HepG2 (cell line): ENCODE results near the gene MPPE1. TPM values are rescaled to one million over a fixed set of nuclear protein-coding genes. Genes with fewer than 3 reads are reported as not detected.

ENCODE experiments used
- ATAC-seq: fragments of 200-7000 bp; cut with Tn5 transposase; 3 replicates; pipeline ENCODE4 v1.9.1; 2020; ENCODE audit warnings: mild to moderate bottlenecking, moderate library complexity
- BruUV-seq: library from RNA; stranded (reverse); fragments of 400-500 nt; replicated peaks from 2 replicates; lab custom pipeline; 2021; lab: Mats Ljungman, UMichigan
- CTCF ChIA-PET: fragments of 300-600 bp; formaldehyde crosslinking; extraction: SDS; loops from one replicate; lab custom pipeline; 2021; ENCODE audit warnings: low total read pairs, inconsistent platforms, low intra/inter-chr PET ratio; lab: Yijun Ruan, JAX
- POLR2A ChIA-PET: fragments of 350-600 bp; sonication (Branson Sonifier 250); formaldehyde crosslinking; loops from one replicate; lab custom pipeline; 2020; ENCODE audit warnings: antibody characterized with exemption, inconsistent platforms; lab: Yijun Ruan, JAX
- DNase-seq: peaks from one replicate; pipeline ENCODE4 v3.0.0-alpha.2; 2015; ENCODE audit warnings: low spot score
- FAIRE-seq: peaks from 3 replicates; lab custom pipeline; 2011; peaks lifted over from hg19 to GRCh38; lab: Jason Lieb, UNC
- H2AFZ ChIP-seq: one replicate; pipeline ENCODE4 v1.6.1; 2011; ENCODE audit warnings: low read length, inconsistent platforms
- H3K27ac ChIP-seq: fragments of 300-600 bp; 3 replicates; pipeline ENCODE4 v1.8.0; 2011; ENCODE audit warnings: mixed run types, mild to moderate bottlenecking, mixed read lengths, low read length, inconsistent platforms; ENCODE audit not compliant: insufficient read depth; ENCODE audit errors: extremely low read length
- H3K27me3 ChIP-seq, 2 experiments: fragments of 200-600 bp in 1 of 2; 2 replicates in 1 of 2; 3 replicates in 1 of 2; pipeline versions ENCODE4 v1.6.0 to v1.8.0; 2011; ENCODE audit warnings: low read length in 2 of 2, mild to moderate bottlenecking in 2 of 2, moderate library complexity in 2 of 2, inconsistent platforms in 1 of 2; ENCODE audit not compliant: insufficient read depth in 2 of 2, control insufficient read depth in 1 of 2
- H3K36me3 ChIP-seq, 2 experiments: fragments of 200-600 bp in 1 of 2; replicated peaks in 1 of 2; 2 replicates in 1 of 2; 3 replicates in 1 of 2; pipeline versions ENCODE4 v1.5.1 to v1.8.0; 2011; ENCODE audit warnings: low read length in 2 of 2, inconsistent platforms in 1 of 2; ENCODE audit not compliant: insufficient read depth in 2 of 2, control insufficient read depth in 1 of 2
- H3K4me1 ChIP-seq: 2 replicates; pipeline ENCODE4 v1.5.1; 2012; ENCODE audit warnings: low read length, inconsistent platforms; ENCODE audit not compliant: insufficient read depth
- H3K4me2 ChIP-seq: 2 replicates; pipeline ENCODE4 v1.6.0; 2011; ENCODE audit warnings: low read depth, low read length, inconsistent platforms
- H3K4me3 ChIP-seq, 3 experiments: fragments of 200-600 bp in 1 of 3; sonication (generic), shearing (Covaris generic) in 1 of 3; replicated peaks in 1 of 3; 2 replicates each; pipeline ENCODE4 v1.5.1; 2011 to 2016; ENCODE audit warnings: low read length in 3 of 3, inconsistent platforms in 2 of 3, low read depth in 2 of 3, mild to moderate bottlenecking in 2 of 3, control low read depth in 1 of 3, mixed read lengths in 1 of 3; ENCODE audit not compliant: insufficient read depth in 1 of 3
- H3K79me2 ChIP-seq: one replicate; pipeline ENCODE4 v1.6.1; 2011; ENCODE audit warnings: low read length, inconsistent platforms; ENCODE audit not compliant: insufficient read depth
- H3K9ac ChIP-seq: 2 replicates; pipeline ENCODE4 v1.6.0; 2011; ENCODE audit warnings: mild to moderate bottlenecking, low read depth, low read length, inconsistent platforms; ENCODE audit not compliant: insufficient read depth
- H3K9me3 ChIP-seq: 2 replicates; pipeline ENCODE4 v1.5.1; 2012; ENCODE audit warnings: mild to moderate bottlenecking, low read length
- H4K20me1 ChIP-seq: 2 replicates; pipeline ENCODE4 v1.6.0; 2011; ENCODE audit warnings: inconsistent platforms, mild to moderate bottlenecking, low read length, moderate library complexity; ENCODE audit not compliant: insufficient read depth
- ATF7 ChIP-seq, 2 experiments: fragments of 450-650 bp in 1 of 2; sonication (generic) in 1 of 2; formaldehyde crosslinking in 1 of 2; IDR thresholded peaks; 2 replicates each; pipeline versions ENCODE4 v1.4.0 to v1.6.1; 2016 to 2020; ENCODE audit warnings: antibody characterized with exemption in 1 of 2, mild to moderate bottlenecking in 1 of 2, missing genetic modification reagents in 1 of 2
- CENPT ChIP-seq: sonication (generic); formaldehyde crosslinking; IDR thresholded peaks from 2 replicates; pipeline ENCODE4 v1.8.0; 2022; ENCODE audit warnings: low read depth, mild to moderate bottlenecking, moderate library complexity, missing genetic modification reagents
- CREB1 ChIP-seq, 2 experiments: fragments of 450-650 bp in 1 of 2; IDR thresholded peaks; 2 replicates each; pipeline ENCODE4 v1.6.1; 2016 to 2017; ENCODE audit warnings: control low read depth in 1 of 2, mild to moderate bottlenecking in 1 of 2, missing compliant biosample characterization in 1 of 2, missing genetic modification characterization in 1 of 2
- DPF2 ChIP-seq: sonication (generic); formaldehyde crosslinking; IDR thresholded peaks from 2 replicates; pipeline ENCODE4 v1.4.0; 2020; ENCODE audit warnings: mild to moderate bottlenecking, low read depth, missing genetic modification reagents, borderline replicate concordance
- LCORL ChIP-seq, 2 experiments: fragments of 450-650 bp in 1 of 2; sonication (generic) in 1 of 2; formaldehyde crosslinking in 1 of 2; IDR thresholded peaks; 2 replicates each; pipeline versions ENCODE4 v1.5.0 to v1.6.1; 2017 to 2020; ENCODE audit warnings: antibody characterized with exemption in 1 of 2, missing genetic modification reagents in 1 of 2
- YEATS2 ChIP-seq: sonication (generic); formaldehyde crosslinking; IDR thresholded peaks from 2 replicates; pipeline ENCODE4 v1.4.0; 2020; ENCODE audit warnings: missing genetic modification reagents, borderline replicate concordance
- ZNF335 ChIP-seq: sonication (generic); formaldehyde crosslinking; IDR thresholded peaks from 2 replicates; pipeline ENCODE4 v1.4.0; 2020; ENCODE audit warnings: missing genetic modification reagents
- WGBS: methylation state at CpG from one replicate; pipeline ENCODE4 v1.1.6; 2017; ENCODE audit warnings: low lambda C conversion rate; 5-methylcytosine and 5-hydroxymethylcytosine counted together
- in situ Hi-C: cut with HindIII; loops from 2 replicates; pipeline ENCODE4 v1.10.0; 2017; ENCODE audit warnings: low pct_unique_long_range_greater_than_20kb; ENCODE audit not compliant: extremely low pct_ligation_motif_present
- intact Hi-C: fragments of 100-400 bp; cut with micrococcal nuclease; formaldehyde crosslinking; loops from one replicate; pipeline ENCODE4 v1.10.0; 2022; ENCODE audit not compliant: unreplicated experiment
- polyA plus RNA-seq, 8 experiments: library from polyadenylated mRNA; depleted of rRNA in 3 of 8; stranded (reverse) in 7 of 8; unstranded in 1 of 8; fragments of >200 nt; fragmentation: Illumina TruSeq in 4 of 8; extraction: Trizol in 4 of 8; gene quantifications; 2 replicates each; pipeline versions ENCODE4 v1.2.1 to v1.2.3, GENCODE V29; 2011 to 2016; ENCODE audit warnings: low read depth in 4 of 8, missing spikeins in 1 of 8, mixed read lengths in 1 of 8; ENCODE audit not compliant: insufficient read depth in 1 of 8
- total RNA-seq, 5 experiments: library from RNA; depleted of rRNA; stranded (reverse); fragments of >200 nt; fragmentation: Illumina TruSeq; extraction: Trizol; gene quantifications; 2 replicates each; pipeline ENCODE4 v1.2.3, GENCODE V29; 2016; ENCODE audit warnings: low read depth in 1 of 5
- TF ChIP-seq, protein P1 (sequence below): sonication (generic); formaldehyde crosslinking; IDR thresholded peaks from 2 replicates; pipeline ENCODE4 v1.8.0; 2022; ENCODE audit warnings: missing genetic modification reagents, mild to moderate bottlenecking, inconsistent platforms, borderline replicate concordance

Gene MPPE1
- total and polyA plus RNA-seq, 2 of the 13 experiments (the other 11 are each of a cell fraction or from before 2014, with no cell fraction given) = 9.6 to 11.9 TPM

GRCh38 chr18:11888726-11889125 lies 19.4 kb downstream of the MPPE1 start:
- intact Hi-C loops = no loop called here
- Histone ChIP-seq H3K9me3 (no peaks in the 10 kb centered on the region), H3K9ac (no peak overlapping the region), H3K4me2 (no peak overlapping the region), H3K36me3 (no peaks in the 10 kb centered on the region; a peak in 1 of 5 replicates), H3K79me2 (no peaks in the 10 kb centered on the region), H3K27me3 (no peaks in the 10 kb centered on the region), H3K4me3 (no peak overlapping the region), H2AFZ (no peak overlapping the region), H3K27ac (no peak overlapping the region), H4K20me1 (no peaks in the 10 kb centered on the region), H3K4me1 (peaks cover 48% of the 10 kb centered on the region)
- POLR2A ChIA-PET = no interaction called here
- in situ Hi-C loops = no loop called here
- no TSS peak for BruUV-seq
- 96% methylated on average over 2 of the region's 2 CpGs for WGBS
- ATAC-seq (no peak), FAIRE-seq (no peak), DNase-seq (no peak)
- TF ChIP-seq ATF7 (IDR thresholded peaks at IDR 0.05) = no peak
- TF ChIP-seq ATF7 (CRISPR knock-in tag; IDR thresholded peaks at IDR 0.05) = no peak
- TF ChIP-seq ZNF335 = no peak
- no peak for TF ChIP-seq LCORL (IDR thresholded peaks at IDR 0.05)
- no peak for TF ChIP-seq LCORL (CRISPR knock-in tag; IDR thresholded peaks at IDR 0.05)
- CTCF ChIA-PET = no interaction called here

DNA sequence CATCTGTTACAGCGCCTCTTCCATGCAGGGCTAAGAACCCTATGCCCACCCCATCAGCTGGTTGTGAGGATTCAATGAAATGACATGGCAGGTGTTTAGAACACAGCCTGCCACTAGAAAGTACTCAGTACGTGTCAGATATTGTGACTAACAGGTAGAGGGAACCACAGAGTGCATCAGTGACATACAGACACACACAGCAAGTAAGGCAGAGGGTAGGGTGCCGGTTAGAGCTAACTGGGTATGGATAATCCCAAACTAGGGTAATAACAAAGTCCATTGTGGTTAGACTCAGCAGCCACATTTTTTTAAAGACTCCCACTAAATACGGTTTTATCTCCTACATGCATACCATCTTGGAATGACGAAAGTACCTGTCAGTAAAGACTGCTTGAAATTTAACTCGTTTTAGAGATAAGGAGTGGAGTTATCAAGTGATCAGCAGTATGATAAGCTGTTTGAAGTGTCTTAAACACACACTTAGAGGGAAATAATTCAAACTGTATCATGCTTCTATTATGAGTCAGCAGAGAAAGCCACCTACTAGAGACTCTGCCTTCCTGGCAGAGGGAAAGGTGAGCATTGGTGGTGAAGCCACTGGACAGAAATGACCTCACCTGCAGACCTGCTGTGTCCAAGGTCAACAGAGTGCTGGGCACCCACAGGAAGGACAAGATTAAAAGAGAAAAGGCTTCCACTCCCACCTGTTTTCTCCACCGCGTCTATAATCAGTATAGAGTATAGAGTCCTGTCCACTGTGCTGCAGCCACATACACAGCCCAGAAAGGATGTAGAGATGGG lies 20.6 kb downstream of the MPPE1 start:
- intact Hi-C loops = no loop called here
- ChIA-PET POLR2A (interaction anchor here (1.0 to 1.6 kb wide), 2 partner anchors 31 to 108 kb away, joined by 3 to 4 read pairs; no protein-coding TSS in a partner anchor), CTCF (no interaction called here)
- no peaks in the 10 kb centered on the region for H4K20me1 ChIP-seq
- peak; percentile 21; the same call in 1 of the 3 replicates for ATAC-seq
- H3K4me3 ChIP-seq = no peak overlapping the region
- peaks cover 51% of the 10 kb centered on the region for H3K4me1 ChIP-seq
- H3K27ac ChIP-seq = no peak overlapping the region
- H3K36me3 ChIP-seq = no peaks in the 10 kb centered on the region; a peak in 1 of 5 replicates
- no peak overlapping the region for H3K9ac ChIP-seq
- peak; percentile 32 for FAIRE-seq
- peak overlapping the region; percentile 8; the same call in 1 of the 2 replicates for H3K4me2 ChIP-seq
- peak; percentile 60 for DNase-seq
- no peaks in the 10 kb centered on the region for H3K79me2 ChIP-seq
- no peaks in the 10 kb centered on the region for H3K27me3 ChIP-seq
- no peak overlapping the region for H2AFZ ChIP-seq
- no TSS peak for BruUV-seq
- no peaks in the 10 kb centered on the region for H3K9me3 ChIP-seq
- in situ Hi-C loops = no loop called here
- 34% methylated on average over 8 of the region's 8 CpGs for WGBS
- TF ChIP-seq DPF2 (CRISPR knock-in tag) = no peak
- TF ChIP-seq YEATS2 = no peak
- TF ChIP-seq CENPT (CRISPR knock-in tag) = no peak
- no peak for TF ChIP-seq CREB1 (IDR thresholded peaks at IDR 0.05)
- 0 out of 2 replicates have a peak, but pooled peaks have one; percentile 16 for TF ChIP-seq CREB1 (CRISPR knock-in tag; IDR thresholded peaks at IDR 0.05)
- TF ChIP-seq, protein P1, sequence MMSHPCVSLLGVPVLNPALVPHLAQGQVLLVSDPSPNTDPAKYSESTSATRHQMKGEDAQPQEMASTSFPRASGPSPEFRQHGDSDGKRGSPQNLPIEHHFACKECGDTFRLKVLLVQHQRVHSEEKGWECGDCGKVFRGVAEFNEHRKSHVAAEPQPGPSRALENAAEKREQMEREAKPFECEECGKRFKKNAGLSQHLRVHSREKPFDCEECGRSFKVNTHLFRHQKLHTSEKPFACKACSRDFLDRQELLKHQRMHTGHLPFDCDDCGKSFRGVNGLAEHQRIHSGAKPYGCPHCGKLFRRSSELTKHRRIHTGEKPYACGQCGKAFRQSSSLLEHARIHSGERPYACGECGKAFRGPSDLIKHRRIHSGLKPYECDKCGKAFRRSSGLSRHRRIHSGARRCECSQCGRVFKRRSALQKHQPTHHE (CRISPR knock-in tag) = no peak
